ENCODE results near the gene GRAP.
"Not testable (repeated sequence)": the region's sequence is repeated elsewhere in the genome, so short reads cannot be mapped to it uniquely, and the experiment has no call there.

The GRAP gene

DNA sequence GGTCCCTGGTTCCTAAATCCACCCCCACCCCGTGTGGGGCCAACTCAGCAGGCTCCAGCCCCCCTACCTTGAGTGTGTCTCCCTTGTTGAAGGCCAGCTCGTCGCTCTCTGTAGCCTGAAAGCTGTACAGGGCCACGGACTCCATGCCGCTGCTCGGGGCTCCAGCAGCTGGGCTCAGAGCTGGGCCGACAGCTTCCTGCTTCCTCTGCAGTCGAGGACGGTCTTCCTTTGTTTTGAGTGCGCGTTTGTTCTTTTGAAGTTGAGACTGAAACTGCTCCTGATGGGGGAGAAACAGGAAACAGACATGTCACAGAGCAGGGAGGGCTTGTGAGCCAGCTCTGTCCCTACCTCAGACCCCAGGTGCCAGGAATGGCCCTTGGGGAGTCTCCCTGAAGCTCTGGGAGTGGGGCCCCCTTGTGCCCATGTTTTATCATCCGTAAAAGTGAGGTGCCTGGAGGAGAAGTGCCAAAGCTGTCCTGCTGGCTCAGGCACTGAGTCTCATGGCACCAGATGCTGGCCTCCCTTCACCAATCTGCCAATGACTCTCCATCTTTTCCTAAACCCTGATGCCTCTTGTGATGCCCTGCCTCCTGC is at the start of gene GRAP:
Gene GRAP (minus strand): TSS at position 176 of the 594 bp plus-strand sequence. CDS start 31 bp downstream, at position 145.
- not testable (repeated sequence) for DNase-seq (ENCODE audit: low spot score)

DNA sequence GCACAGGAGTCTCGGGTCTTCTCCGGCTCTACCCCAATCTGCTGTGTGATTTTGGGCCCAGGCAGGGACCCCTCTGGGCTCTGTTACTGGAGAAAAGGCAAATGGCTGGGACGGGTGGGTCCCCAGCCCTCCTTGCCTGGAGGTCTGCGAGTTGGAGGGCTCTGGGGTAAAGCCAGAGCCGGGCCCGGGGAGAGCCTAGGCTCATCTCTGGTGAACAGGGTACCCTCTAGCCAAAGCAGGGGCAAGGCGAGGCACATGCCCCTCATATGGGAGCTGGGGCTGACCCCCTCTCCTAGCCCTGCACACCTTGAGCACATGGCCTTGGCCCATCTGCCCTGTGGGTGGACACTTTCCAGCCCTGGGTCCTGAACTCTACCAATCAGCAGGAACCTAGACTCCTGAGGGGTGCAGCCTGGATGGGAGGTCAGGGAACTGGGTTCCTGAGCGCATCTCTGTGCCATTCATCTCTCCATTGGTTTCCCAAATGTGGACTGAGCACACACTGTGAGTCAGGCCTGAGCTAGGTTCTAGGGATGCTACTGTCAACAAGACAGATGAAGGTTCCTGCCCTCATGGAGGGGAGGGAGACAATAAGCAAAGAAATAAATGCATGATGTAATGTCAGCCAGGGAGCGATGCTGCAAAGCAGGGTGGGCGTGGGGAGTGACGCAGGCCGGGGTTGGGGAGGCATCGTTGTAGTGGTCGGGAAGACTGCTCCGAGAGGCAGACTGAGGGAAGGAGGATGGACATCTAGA is 47.1 kb upstream of the GRAP start:
- DNase-seq (ENCODE audit: low spot score): not testable (repeated sequence)

DNA sequence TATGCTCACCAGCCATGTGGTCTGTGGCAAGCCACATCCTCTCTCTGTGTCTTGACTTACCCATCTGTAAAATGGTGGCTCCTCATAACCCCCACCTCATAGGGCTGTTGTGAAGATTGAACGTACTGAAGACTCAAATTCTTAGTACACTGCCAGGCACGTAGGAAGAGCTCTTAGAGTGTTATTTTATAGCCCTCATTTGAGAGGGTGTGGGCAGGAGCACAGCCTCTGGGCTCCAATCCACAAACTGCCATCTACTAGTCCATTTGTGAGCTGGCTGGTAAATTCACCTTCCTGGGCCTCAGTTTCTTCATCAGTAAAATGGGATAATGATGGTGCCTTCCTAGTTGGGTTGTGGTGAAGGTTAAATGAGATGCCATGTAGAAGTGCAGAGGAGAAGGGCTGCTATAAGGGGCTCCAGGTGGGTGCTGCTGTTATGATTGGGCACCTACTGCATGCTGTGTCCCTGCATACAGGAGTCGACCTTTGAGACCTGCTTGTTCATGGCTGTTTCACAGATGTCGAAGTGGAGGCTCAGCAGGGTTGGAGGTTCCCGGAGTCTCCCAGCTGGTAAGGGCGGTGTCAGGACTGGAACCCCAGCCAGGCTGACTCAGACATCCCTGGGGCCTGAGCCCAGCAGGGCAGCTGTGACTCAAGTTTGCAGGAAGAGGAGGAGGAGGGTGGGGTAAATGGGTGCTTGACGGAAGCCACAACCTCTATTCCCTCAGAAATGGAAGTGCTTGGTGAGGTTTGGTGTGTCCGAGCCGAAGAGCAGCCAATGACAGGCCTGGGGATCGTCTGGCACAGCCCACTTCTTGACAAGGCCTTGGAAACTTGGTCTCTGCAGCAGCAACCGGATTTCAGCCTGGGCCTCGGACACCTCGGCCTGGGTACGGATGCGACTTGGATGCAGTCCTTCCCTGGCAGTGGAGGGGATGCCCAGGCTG is 46.3 kb upstream of the GRAP start:
- not testable (repeated sequence) for DNase-seq (ENCODE audit: low spot score)

GRCh38 chr17:19090058-19090772 is 43.5 kb upstream of the GRAP start:
- DNase-seq (ENCODE audit: low spot score): not testable (repeated sequence)

DNA sequence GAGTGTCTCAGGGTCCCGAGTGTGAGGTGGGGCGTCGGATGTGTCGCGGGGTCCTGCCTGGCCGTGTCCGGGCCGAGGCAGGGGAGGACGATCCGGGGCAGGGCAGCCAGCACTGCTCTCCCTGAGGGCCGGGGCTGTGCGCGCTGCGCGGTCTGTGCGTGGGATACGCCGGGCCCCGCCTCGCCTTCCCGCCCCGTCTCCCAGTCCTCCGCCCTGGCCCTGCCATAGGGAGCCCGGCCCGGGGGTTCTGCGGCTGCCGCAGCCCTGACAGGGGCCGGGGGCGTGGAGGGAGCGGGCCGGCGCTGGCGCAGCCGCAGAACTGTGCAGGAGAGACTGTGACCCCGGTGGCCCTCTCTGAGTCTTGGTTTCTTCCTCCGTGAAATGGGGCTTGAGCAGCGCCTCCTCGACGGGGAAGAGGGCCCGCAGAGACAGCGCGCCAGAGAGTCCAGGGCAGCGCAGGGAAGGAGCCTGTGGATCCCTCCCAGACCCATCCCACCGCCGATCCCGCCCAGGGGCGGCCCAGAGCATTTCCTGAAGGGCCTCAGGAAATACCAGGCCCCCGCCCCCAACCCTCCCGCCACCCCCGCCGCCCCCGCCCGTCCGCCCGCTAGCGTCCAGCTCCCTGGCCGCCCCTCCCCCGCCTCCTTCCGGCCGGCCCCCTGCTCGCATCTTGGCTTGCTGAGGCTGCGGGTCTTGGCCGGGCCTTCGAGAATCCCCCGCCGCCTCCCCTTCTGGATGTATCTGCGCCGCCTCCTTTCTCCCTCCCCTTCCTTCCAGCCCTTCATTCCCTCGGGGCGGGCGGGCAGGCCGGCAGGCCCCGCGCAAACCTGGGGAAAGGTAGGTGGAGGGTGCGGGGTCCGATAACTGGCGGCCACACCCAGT is 42.3 kb upstream of the GRAP start:
- not testable (repeated sequence) for DNase-seq (ENCODE audit: low spot score)

DNA sequence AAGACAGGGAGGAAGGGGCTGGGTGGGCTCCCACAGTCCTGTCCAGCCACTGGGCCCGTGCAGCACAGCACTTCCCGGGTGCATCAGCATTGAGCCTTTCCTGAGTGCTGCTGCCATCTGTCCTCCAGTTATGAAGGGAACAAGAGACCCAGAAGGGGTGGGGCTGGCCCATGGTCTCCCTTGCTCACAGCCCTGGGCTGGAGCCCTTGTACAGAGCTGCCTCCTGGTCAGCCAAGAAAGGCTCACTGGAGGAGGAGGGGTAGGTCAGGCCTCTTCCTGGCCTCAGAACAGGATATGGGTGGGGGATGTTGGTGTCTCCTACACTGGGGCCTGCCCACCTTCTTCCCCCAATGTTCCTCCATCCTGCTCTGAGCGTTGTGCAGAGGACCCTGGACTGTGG is 30.6 kb upstream of the GRAP start:
- not testable (repeated sequence) for DNase-seq (ENCODE audit: low spot score)

GRCh38 chr17:19076398-19077192 is 29.8 kb upstream of the GRAP start:
- DNase-seq (ENCODE audit: low spot score): peak; percentile 38

DNA sequence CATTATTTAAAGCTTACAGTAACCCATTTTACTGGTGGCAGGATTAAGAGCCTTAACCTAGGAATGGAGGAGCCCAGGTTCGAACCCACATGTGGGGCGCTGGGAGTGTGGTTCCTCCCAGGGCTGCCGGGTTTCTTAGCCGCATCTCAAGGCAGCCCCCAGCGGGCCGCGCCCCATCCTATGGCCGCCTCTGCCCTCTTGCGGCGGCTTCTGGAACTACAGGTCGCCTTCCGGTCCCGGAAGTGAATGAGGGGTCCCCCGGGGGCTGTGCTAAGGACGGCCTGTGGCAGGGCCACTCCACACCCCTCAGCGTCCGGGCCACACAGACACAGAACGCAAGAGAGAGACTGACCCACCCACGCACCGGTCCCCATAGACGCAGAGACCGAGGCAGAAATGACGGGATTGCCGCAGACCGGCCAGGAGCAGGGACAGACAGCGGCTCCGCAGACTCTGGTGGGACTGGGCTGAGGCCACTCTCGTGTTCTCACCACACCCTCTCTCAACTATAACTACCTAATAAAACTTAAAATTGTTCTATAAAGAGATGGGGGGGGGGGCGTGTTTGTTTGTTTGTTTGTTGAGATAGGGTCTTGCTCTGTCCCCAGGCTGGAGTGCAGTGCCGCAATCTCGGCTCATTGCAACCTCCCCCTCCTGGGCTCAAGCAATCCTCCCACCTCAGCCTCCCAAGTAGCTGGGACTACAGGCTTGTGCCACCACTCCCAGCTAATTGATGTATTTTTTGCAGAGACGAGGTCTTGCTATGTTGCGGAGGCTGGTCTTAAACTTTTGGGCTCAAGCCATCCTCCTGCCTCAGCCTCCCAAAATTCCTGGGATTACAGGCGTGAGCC is 23.8 kb upstream of the GRAP start:
- DNase-seq (ENCODE audit: low spot score): not testable (repeated sequence)

DNA sequence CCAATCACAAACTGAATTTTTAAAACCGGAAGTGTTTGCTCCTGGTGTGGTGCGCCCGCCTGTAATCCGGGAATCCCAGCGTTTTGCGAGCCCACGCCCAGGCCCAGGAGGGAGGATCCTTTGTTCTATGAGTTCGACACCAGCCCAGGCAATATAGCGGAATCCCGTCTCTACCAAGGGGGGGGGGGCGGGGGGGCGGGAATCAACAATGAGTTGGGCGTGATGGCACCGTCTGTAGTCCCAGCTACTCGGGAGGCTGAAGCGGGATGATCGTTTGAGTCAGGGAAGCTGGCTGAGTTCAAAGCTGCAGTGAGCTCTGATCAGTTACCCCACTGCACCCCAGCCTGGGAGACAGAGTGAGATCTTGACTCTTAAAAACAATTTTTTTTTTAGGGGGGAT is 17.6 kb upstream of the GRAP start:
- DNase-seq (ENCODE audit: low spot score): not testable (repeated sequence)

DNA sequence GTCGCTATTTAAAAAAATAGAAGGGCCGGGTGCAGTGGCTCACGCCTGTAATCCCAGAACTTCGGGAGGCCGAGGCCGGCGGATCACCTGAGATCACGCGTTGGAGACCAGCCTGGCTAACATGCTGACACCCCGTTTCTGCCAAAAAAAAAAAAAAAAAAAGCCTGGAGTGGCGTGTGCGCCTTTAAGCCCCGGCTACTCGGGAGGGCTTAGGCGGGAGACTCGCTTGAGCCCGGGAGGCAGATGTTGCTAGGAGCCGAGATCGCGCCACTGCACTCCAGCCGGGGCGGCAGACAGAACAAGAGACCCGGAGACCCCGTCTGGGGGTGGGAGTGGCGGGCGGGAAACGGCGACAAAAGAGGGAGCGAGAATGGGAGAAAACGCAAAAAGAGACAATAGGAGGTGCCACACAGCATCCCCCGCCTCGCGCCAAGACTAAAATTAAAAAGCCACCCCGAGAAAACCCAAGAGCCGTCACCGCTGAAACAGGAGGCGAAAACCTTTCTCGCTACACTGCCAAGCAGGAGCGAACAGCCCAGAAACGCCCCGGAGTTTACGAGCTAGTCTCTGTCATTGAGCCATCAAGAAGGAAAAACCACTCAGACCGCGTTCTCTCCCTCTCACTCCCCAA is 16.7 kb upstream of the GRAP start:
- DNase-seq (ENCODE audit: low spot score): peak; percentile 75

GRCh38 chr17:19062718-19063325 is 16.1 kb upstream of the GRAP start:
- not testable (repeated sequence) for DNase-seq (ENCODE audit: low spot score)

GRCh38 chr17:19062009-19062717 is 15.4 kb upstream of the GRAP start:
- peak; percentile 61 for DNase-seq (ENCODE audit: low spot score)

GRCh38 chr17:19055447-19055846 is 8.7 kb upstream of the GRAP start:
- not testable (repeated sequence) for DNase-seq (ENCODE audit: low spot score)

GRCh38 chr17:19048826-19049225 is 2.1 kb upstream of the GRAP start:
- not testable (repeated sequence) for DNase-seq (ENCODE audit: low spot score)

DNA sequence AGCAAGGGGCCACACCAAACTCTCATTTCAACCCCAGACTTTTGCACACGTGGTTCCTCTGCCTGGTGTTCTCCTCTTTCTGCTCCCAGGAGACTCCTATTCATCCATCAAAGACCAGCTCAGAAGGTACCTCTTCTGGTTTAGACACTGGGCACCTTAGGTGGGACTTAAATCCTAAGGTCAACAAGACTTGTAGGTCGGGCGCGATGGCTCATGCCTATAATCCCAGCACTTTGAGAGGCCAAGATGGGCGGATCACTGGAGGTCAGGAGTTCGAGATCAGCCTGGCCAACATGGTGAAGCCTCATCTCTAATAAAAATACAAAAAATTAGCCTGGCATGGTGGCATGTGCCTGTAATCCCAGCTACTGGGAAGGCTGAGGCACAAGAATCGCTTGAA is 753 bp upstream of the GRAP start:
- not testable (repeated sequence) for DNase-seq (ENCODE audit: low spot score)

DNA sequence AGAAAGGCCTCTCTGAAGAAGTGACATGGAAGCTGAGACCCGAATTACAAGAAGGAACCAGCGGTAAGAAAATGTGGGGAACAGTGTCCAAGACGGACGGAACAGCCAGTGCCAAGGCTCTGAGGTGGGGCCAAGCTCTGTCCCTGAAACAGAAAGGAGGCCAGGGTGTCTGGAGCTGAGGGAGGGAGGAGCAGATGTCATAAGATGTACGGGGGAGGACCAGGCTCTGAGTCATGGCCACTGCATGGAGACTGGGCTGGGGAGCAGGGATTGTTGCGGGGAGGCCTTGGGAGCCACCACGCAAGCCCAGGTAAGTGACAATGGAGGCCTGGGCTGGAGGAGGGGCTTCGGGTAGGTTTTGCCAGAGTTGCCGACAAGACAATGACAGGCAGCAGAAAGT is 2.1 kb downstream of the GRAP start:
- DNase-seq (ENCODE audit: low spot score): not testable (repeated sequence)

DNA sequence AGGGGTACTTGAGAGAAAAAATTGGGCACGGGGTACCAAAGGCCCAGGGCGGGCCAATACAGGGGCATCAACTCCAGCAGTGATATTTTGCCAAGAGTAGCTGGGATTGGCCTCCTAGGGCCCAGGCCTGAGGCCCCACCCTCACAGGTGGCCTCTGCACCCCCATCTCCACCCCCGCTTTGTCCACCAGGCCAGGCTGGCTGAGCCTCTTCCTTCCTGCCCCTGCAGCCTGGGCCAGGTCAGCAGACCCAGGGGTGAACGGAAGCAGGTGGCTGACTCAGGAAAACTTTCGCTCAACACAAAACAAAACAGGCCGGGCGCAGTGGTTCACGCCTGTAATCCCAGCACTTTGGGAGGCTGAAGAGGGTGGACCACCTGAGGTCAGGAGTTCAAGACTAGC is 3.7 kb downstream of the GRAP start:
- not testable (repeated sequence) for DNase-seq (ENCODE audit: low spot score)
